SU-DHL-6 (cell line): ENCODE data around the gene PIBF1.

Experiments used
- H2AFZ ChIP-seq: fragments of 200-600 bp; sonication (generic); 2 replicates; pipeline ENCODE4 v1.6.1; 2014; ENCODE audit warnings: low read depth, mild to moderate bottlenecking, moderate library complexity, mixed read lengths, antibody characterized with exemption, low read length; ENCODE audit not compliant: severe bottlenecking
- H3F3A ChIP-seq: fragments of 200-600 bp; shearing (Covaris generic); 2 replicates; pipeline ENCODE4 v1.6.0; 2016; ENCODE audit warnings: antibody characterized with exemption, mild to moderate bottlenecking; ENCODE audit not compliant: insufficient read depth
- H3K27ac ChIP-seq: fragments of 200-600 bp; sonication (generic); 2 replicates; pipeline ENCODE4 v1.5.1; 2016; ENCODE audit warnings: low read depth, mild to moderate bottlenecking, low read length, moderate library complexity, mixed read lengths
- H3K27me3 ChIP-seq: fragments of 200-600 bp; sonication (generic), shearing (Covaris generic); 2 replicates; pipeline ENCODE4 v1.6.0; 2014; ENCODE audit warnings: mild to moderate bottlenecking, low read length
- H3K36me3 ChIP-seq: fragments of 200-600 bp; sonication (generic); 2 replicates; pipeline ENCODE4 v1.6.1; 2014; ENCODE audit warnings: mild to moderate bottlenecking, low read length, mixed read lengths
- H3K4me2 ChIP-seq: fragments of 300-600, 200-600 bp; shearing (Covaris generic), sonication (generic); 2 replicates; pipeline ENCODE4 v1.6.0; 2014; ENCODE audit warnings: low read length, low read depth, mild to moderate bottlenecking; ENCODE audit not compliant: poor library complexity, severe bottlenecking
- H3K4me3 ChIP-seq: fragments of 200-600 bp; sonication (generic); 2 replicates; pipeline ENCODE4 v1.5.1; 2014; ENCODE audit warnings: antibody characterized with exemption, low read length, mild to moderate bottlenecking, mixed read lengths; ENCODE audit not compliant: insufficient read depth, poor library complexity, severe bottlenecking
- H3K79me2 ChIP-seq: fragments of 200-600 bp; sonication (generic); 2 replicates; pipeline ENCODE4 v1.6.1; 2014; ENCODE audit warnings: mild to moderate bottlenecking, low read length, moderate library complexity; ENCODE audit not compliant: insufficient read depth
- H3K9ac ChIP-seq: fragments of 200-600 bp; sonication (generic); 2 replicates; pipeline ENCODE4 v1.7.0; 2014; ENCODE audit warnings: mild to moderate bottlenecking, low read length
- H3K9me2 ChIP-seq: fragments of 200-600 bp; sonication (generic); replicated peaks from 2 replicates; pipeline ENCODE4 v1.6.1; 2014; ENCODE audit warnings: low read length; ENCODE audit not compliant: insufficient read depth
- H3K9me3 ChIP-seq: fragments of 200-600 bp; sonication (generic); 2 replicates; pipeline ENCODE4 v1.6.1; 2014; ENCODE audit warnings: low read length, mixed read lengths; ENCODE audit not compliant: insufficient read depth
- H4K20me1 ChIP-seq: fragments of 200-600 bp; sonication (generic); 2 replicates; pipeline ENCODE4 v1.6.1; 2014; ENCODE audit warnings: low read depth, mild to moderate bottlenecking, antibody characterized with exemption, low read length, moderate library complexity, mixed read lengths
- CTCF ChIP-seq: fragments of 200-600 bp; sonication (generic); IDR thresholded peaks from one replicate; pipeline ENCODE4 v1.5.1; 2017; ENCODE audit warnings: antibody characterized with exemption, mild to moderate bottlenecking, low read length, moderate library complexity; ENCODE audit not compliant: insufficient read depth, poor library complexity, severe bottlenecking
- EZH2phosphoT487 ChIP-seq: fragments of 200-600 bp; sonication (generic), shearing (Covaris generic); conservative IDR thresholded peaks from 2 replicates; pipeline ENCODE4 v1.6.1; 2018; ENCODE audit warnings: mild to moderate bottlenecking, antibody characterized with exemption, low read length, moderate library complexity, mixed read lengths

The PIBF1 gene

GRCh38 chr13:73058432-73058735, 276.5 kb downstream of the PIBF1 start:
- Histone ChIP-seq H2AFZ (peak overlapping the region; percentile 94), H3K27me3 (no peaks in the 10 kb centered on the region), H3K9me3 (no peaks in the 10 kb centered on the region), H3F3A (peaks cover 4% of the 10 kb centered on the region; the same call in 1 of the 2 replicates), H3K9me2 (no peaks in the 10 kb centered on the region), H3K9ac (peak overlapping the region; percentile 71), H3K4me3 (peak overlapping the region; percentile 49), H3K36me3 (no peaks in the 10 kb centered on the region), H3K4me2 (peak overlapping the region; percentile 78), H4K20me1 (peaks cover 4% of the 10 kb centered on the region; the same call in 1 of the 2 replicates), H3K27ac (no peak overlapping the region), H3K79me2 (no peaks in the 10 kb centered on the region)
- TF ChIP-seq EZH2phosphoT487 (no peak), CTCF (no peak)

GRCh38 chr13:73058736-73059459, 277.0 kb downstream of the PIBF1 start, which contains the start of gene KLF5:
KLF5 (plus strand) TSS chr13:73059005; CDS start chr13:73059328, 323 bp downstream.
- no peaks in the 10 kb centered on the region for H3K27me3 ChIP-seq
- H3K27ac ChIP-seq = no peak within 1 kb of the TSS
- peak within 1 kb of the TSS; percentile 78 for H3K4me2 ChIP-seq
- H3K79me2 ChIP-seq = no peaks in the 10 kb centered on the region
- no peak for TF ChIP-seq CTCF
- no peak for TF ChIP-seq EZH2phosphoT487
- H3K36me3 ChIP-seq = no peaks in the 10 kb centered on the region
- peaks cover 4% of the 10 kb centered on the region; the same call in 1 of the 2 replicates for H3F3A ChIP-seq
- H2AFZ ChIP-seq = peak within 1 kb of the TSS; percentile 94
- H3K9me2 ChIP-seq = no peaks in the 10 kb centered on the region
- peak within 1 kb of the TSS; percentile 71 for H3K9ac ChIP-seq
- H4K20me1 ChIP-seq = peaks cover 4% of the 10 kb centered on the region; the same call in 1 of the 2 replicates
- no peaks in the 10 kb centered on the region for H3K9me3 ChIP-seq
- peak within 1 kb of the TSS; percentile 64 for H3K4me3 ChIP-seq

GRCh38 chr13:73059460-73060250, 277.7 kb downstream of the PIBF1 start:
- no peaks in the 10 kb centered on the region for H3K9me3 ChIP-seq
- peak overlapping the region; percentile 64 for H3K4me3 ChIP-seq
- H3K27ac ChIP-seq = no peak overlapping the region
- no peaks in the 10 kb centered on the region for H3K27me3 ChIP-seq
- peak overlapping the region; percentile 71 for H3K9ac ChIP-seq
- peaks cover 4% of the 10 kb centered on the region; the same call in 1 of the 2 replicates for H3F3A ChIP-seq
- H4K20me1 ChIP-seq = peaks cover 4% of the 10 kb centered on the region; the same call in 1 of the 2 replicates
- peak overlapping the region; percentile 78 for H3K4me2 ChIP-seq
- no peaks in the 10 kb centered on the region for H3K36me3 ChIP-seq
- no peaks in the 10 kb centered on the region for H3K79me2 ChIP-seq
- H3K9me2 ChIP-seq = no peaks in the 10 kb centered on the region
- peak overlapping the region; percentile 46 for H2AFZ ChIP-seq
- TF ChIP-seq EZH2phosphoT487 (0 out of 2 replicates have a peak, but pooled peaks have one; percentile 78), CTCF (no peak)
